K562 (cell line): ENCODE measurements around the gene H2BK1. TPM values are rescaled to one million over a fixed set of nuclear protein-coding genes. Genes with fewer than 3 reads are reported as not detected.

Experiments used
- ATF4 ChIP-seq: fragments of 450-650 bp; formaldehyde crosslinking; IDR thresholded peaks from 2 replicates; pipeline ENCODE4 v1.4.0; 2022; ENCODE audit warnings: mild to moderate bottlenecking, moderate library complexity
- CAMTA2 ChIP-seq: fragments of 250-450 bp; sonication (Bioruptor Pico); conservative IDR thresholded peaks from 2 replicates; pipeline ENCODE4 v1.5.1; 2022
- ESRRA ChIP-seq: fragments of 450-650 bp; IDR thresholded peaks from 2 replicates; pipeline ENCODE4 v1.6.1; 2014; ENCODE audit warnings: low read depth, mild to moderate bottlenecking, moderate library complexity, borderline replicate concordance
- ETV6 ChIP-seq, 3 experiments: fragments of 150-350 bp in 1 of 3; sonication (generic) in 1 of 3; formaldehyde crosslinking in 1 of 3; IDR thresholded peaks; 2 replicates each; pipeline versions ENCODE4 v1.6.1 to v1.8.0; 2014 to 2022; ENCODE audit warnings: borderline replicate concordance in 2 of 3, low read depth in 2 of 3, antibody characterized with exemption in 1 of 3, low read length in 1 of 3, mild to moderate bottlenecking in 1 of 3, missing genetic modification reagents in 1 of 3
- MTA1 ChIP-seq: fragments of 450-650 bp; IDR thresholded peaks from 2 replicates; pipeline ENCODE4 v1.6.1; 2017; ENCODE audit warnings: borderline replicate concordance
- OTX1 ChIP-seq: fragments of 450-650 bp; formaldehyde crosslinking; IDR thresholded peaks from 2 replicates; pipeline ENCODE4 v1.4.0; 2022; ENCODE audit warnings: mild to moderate bottlenecking
- POLR2A ChIP-seq: fragments of 450-650 bp; conservative IDR thresholded peaks from 2 replicates; pipeline ENCODE4 v1.6.1; 2016
- POLR2B ChIP-seq: fragments of 450-650 bp; IDR thresholded peaks from 2 replicates; pipeline ENCODE4 v1.6.1; 2018; ENCODE audit warnings: low read depth; ENCODE audit not compliant: partially characterized antibody
- STAT6 ChIP-seq: sonication (generic); formaldehyde crosslinking; IDR thresholded peaks from 2 replicates; pipeline ENCODE4 v1.8.1; 2023; ENCODE audit warnings: mild to moderate bottlenecking, missing genetic modification reagents
- ZBTB26 ChIP-seq: fragments of 450-650 bp; formaldehyde crosslinking; IDR thresholded peaks from 2 replicates; pipeline ENCODE4 v1.4.0; 2022; ENCODE audit warnings: missing genetic modification characterization
- ZNF212 ChIP-seq: fragments of 450-650 bp; formaldehyde crosslinking; IDR thresholded peaks from 2 replicates; pipeline ENCODE4 v1.4.0; 2020; ENCODE audit warnings: mild to moderate bottlenecking
- ZNF512 ChIP-seq: IDR thresholded peaks from 2 replicates; pipeline ENCODE4 v1.6.1; 2016; ENCODE audit warnings: missing genetic modification characterization, missing compliant biosample characterization
- ZNF785 ChIP-seq: fragments of 250-450 bp; sonication (Bioruptor Pico); IDR thresholded peaks from 2 replicates; pipeline ENCODE4 v1.4.0; 2020; ENCODE audit warnings: mild to moderate bottlenecking
- polyA plus RNA-seq, 8 experiments: library from polyadenylated mRNA; depleted of rRNA in 4 of 8; stranded (reverse) in 5 of 8; unstranded in 3 of 8; fragments of >200 nt; fragmentation: Nextera tagmentation in 2 of 8; fragmentation: Illumina TruSeq in 1 of 8; extraction: Ambion mirVana in 2 of 8; extraction: Trizol in 1 of 8; gene quantifications; 2 replicates each; pipeline versions ENCODE4 v1.2.1 to v1.2.3, GENCODE V29; 2011 to 2014; ENCODE audit warnings: inconsistent platforms in 1 of 8, missing spikeins in 1 of 8
- total RNA-seq, 7 experiments: library from RNA; depleted of rRNA in 6 of 7; stranded (reverse); fragments of >200 nt in 6 of 7; fragmentation: Illumina TruSeq in 2 of 7; extraction: Trizol in 2 of 7; gene quantifications; 2 replicates each; pipeline versions ENCODE4 v1.2.1 to v1.2.3, GENCODE V29; 2011 to 2021; ENCODE audit warnings: low replicate concordance in 1 of 7

The H2BK1 gene
- total and polyA plus RNA-seq, 9 of the 15 experiments (the other 6 are each of a cell fraction or from before 2014, with no cell fraction given) = not detected

GRCh38 chr7:151232917-151233701 is 22.8 kb upstream of the H2BK1 start (continued):
- no peak for TF ChIP-seq ETV6 (IDR thresholded peaks at IDR 0.05; ENCODE audit: borderline replicate concordance in 1 of 2, low read depth in 2 of 2, low read length in 1 of 2)
- no peak for TF ChIP-seq ETV6 (CRISPR knock-in tag; IDR thresholded peaks at IDR 0.05; ENCODE audit: borderline replicate concordance)
- TF ChIP-seq ESRRA = no peak
- TF ChIP-seq ZNF512 (tag) = no peak
- peak; percentile 82; the same call in 1 of the 2 replicates for TF ChIP-seq STAT6 (CRISPR knock-in tag)
- no peak for TF ChIP-seq CAMTA2 (CRISPR knock-in tag)
- no peak for TF ChIP-seq ZBTB26
- TF ChIP-seq ATF4 (CRISPR knock-in tag) = no peak
- no peak for TF ChIP-seq POLR2B
- TF ChIP-seq MTA1 = no peak
- no peak for TF ChIP-seq ZNF212 (CRISPR knock-in tag)
- no peak for TF ChIP-seq OTX1
- no peak for TF ChIP-seq POLR2A
- no peak for TF ChIP-seq ZNF785 (CRISPR knock-in tag)
